IMR-90 (cell line): Measurements from ENCODE around the gene CROCC2. TPM values are rescaled to one million over a fixed set of nuclear protein-coding genes. Genes with fewer than 3 reads are reported as not detected.
A peak's percentile ranks its signal among the peaks of the same experiment; 100 is the strongest.

Experiments used
- ATAC-seq: fragments of 200-7000 bp; cut with Tn5 transposase; 2 replicates; pipeline ENCODE4 v1.9.1; 2020; ENCODE audit warnings: low read depth, mild to moderate bottlenecking, moderate library complexity
- BruUV-seq: library from RNA; stranded (reverse); fragments of 400-500 nt; replicated peaks from 2 replicates; lab custom pipeline; 2021; lab: Mats Ljungman, UMichigan
- CTCF ChIA-PET: fragments of 300-600 bp; formaldehyde crosslinking; extraction: SDS; loops from one replicate; lab custom pipeline; 2021; ENCODE audit warnings: antibody characterized with exemption; lab: Yijun Ruan, JAX
- POLR2A ChIA-PET: fragments of 300-600 bp; sonication (Branson Sonifier 250); formaldehyde crosslinking; loops from one replicate; lab custom pipeline; 2022; ENCODE audit warnings: antibody characterized with exemption; ENCODE audit not compliant: unreplicated experiment; lab: Charles Lee
- DNase-seq: peaks from one replicate; pipeline ENCODE4 v3.0.0; 2013
- H2AFZ ChIP-seq: replicated peaks from 2 replicates; pipeline ENCODE3; 2013; ENCODE audit warnings: low read length, mild to moderate bottlenecking; ENCODE audit not compliant: poor library complexity
- H2AK5ac ChIP-seq: 2 replicates; pipeline ENCODE4 v1.6.1; 2013; ENCODE audit warnings: low read depth, low read length, inconsistent platforms
- H2AK9ac ChIP-seq: replicated peaks from 2 replicates; pipeline ENCODE3; 2013; ENCODE audit warnings: mild to moderate bottlenecking, low read depth, low read length, moderate library complexity; ENCODE audit not compliant: poor library complexity
- H2BK120ac ChIP-seq: 2 replicates; pipeline ENCODE4 v1.6.1; 2013; ENCODE audit warnings: low read depth, low read length, inconsistent platforms
- H2BK15ac ChIP-seq: 3 replicates; pipeline ENCODE4 v1.6.1; 2013; ENCODE audit warnings: low read depth, low read length, inconsistent platforms
- H2BK20ac ChIP-seq: 2 replicates; pipeline ENCODE4 v1.6.1; 2013; ENCODE audit warnings: low read depth, mild to moderate bottlenecking, inconsistent platforms, low read length, moderate library complexity
- H2BK5ac ChIP-seq: 2 replicates; pipeline ENCODE4 v1.6.1; 2013; ENCODE audit warnings: mild to moderate bottlenecking, low read depth, low read length, inconsistent platforms; ENCODE audit not compliant: poor library complexity, severe bottlenecking
- H3K14ac ChIP-seq: replicated peaks from 2 replicates; pipeline ENCODE4 v1.6.1; 2013; ENCODE audit warnings: low read depth, low read length, inconsistent platforms
- H3K18ac ChIP-seq: 2 replicates; pipeline ENCODE4 v1.6.1; 2013; ENCODE audit warnings: low read depth, low read length, control low read depth
- H3K23ac ChIP-seq: 2 replicates; pipeline ENCODE4 v1.6.1; 2013; ENCODE audit warnings: low read depth, low read length, inconsistent platforms
- H3K27ac ChIP-seq: 2 replicates; pipeline ENCODE4 v1.5.1; 2013; ENCODE audit warnings: mild to moderate bottlenecking, control low read depth, low read length; ENCODE audit not compliant: insufficient read depth
- H3K27me3 ChIP-seq: 2 replicates; pipeline ENCODE4 v1.6.1; 2013; ENCODE audit warnings: low read length; ENCODE audit not compliant: control insufficient read depth, insufficient read depth
- H3K36me3 ChIP-seq: 2 replicates; pipeline ENCODE4 v1.6.1; 2013; ENCODE audit warnings: low read length, mixed read lengths; ENCODE audit not compliant: control insufficient read depth, insufficient read depth
- H3K4ac ChIP-seq: 2 replicates; pipeline ENCODE4 v1.6.1; 2013; ENCODE audit warnings: low read depth, low read length, inconsistent platforms
- H3K4me1 ChIP-seq: 2 replicates; pipeline ENCODE4 v1.6.1; 2013; ENCODE audit warnings: low read length, mixed read lengths; ENCODE audit not compliant: control insufficient read depth, insufficient read depth
- H3K4me2 ChIP-seq: 2 replicates; pipeline ENCODE4 v1.6.1; 2013; ENCODE audit warnings: low read depth, mild to moderate bottlenecking, control low read depth, low read length, moderate library complexity
- H3K4me3 ChIP-seq: 2 replicates; pipeline ENCODE4 v1.5.1; 2013; ENCODE audit warnings: low read depth, mild to moderate bottlenecking, control low read depth, low read length, moderate library complexity; ENCODE audit not compliant: insufficient read depth
- H3K56ac ChIP-seq: 2 replicates; pipeline ENCODE4 v1.6.1; 2013; ENCODE audit warnings: low read length, inconsistent platforms; ENCODE audit not compliant: insufficient read depth; ENCODE audit errors: extremely low read depth
- H3K79me1 ChIP-seq, 2 experiments: 2 replicates each; pipeline ENCODE4 v1.6.1; 2013; ENCODE audit warnings: low read length in 2 of 2, inconsistent platforms in 1 of 2, low read depth in 1 of 2
- H3K9ac ChIP-seq: 2 replicates; pipeline ENCODE4 v1.6.1; 2013; ENCODE audit warnings: low read depth, low read length, control low read depth
- H3K9me1 ChIP-seq: 2 replicates; pipeline ENCODE4 v1.6.1; 2013; ENCODE audit warnings: low read length, inconsistent platforms; ENCODE audit not compliant: insufficient read depth
- H3K9me3 ChIP-seq: 2 replicates; pipeline ENCODE4 v1.6.1; 2013; ENCODE audit warnings: low read length; ENCODE audit not compliant: control insufficient read depth, insufficient read depth
- H4K20me1 ChIP-seq: 2 replicates; pipeline ENCODE4 v1.6.1; 2013; ENCODE audit warnings: low read length, inconsistent platforms; ENCODE audit not compliant: insufficient read depth
- H4K5ac ChIP-seq: 2 replicates; pipeline ENCODE4 v1.6.1; 2013; ENCODE audit warnings: mild to moderate bottlenecking, low read depth, low read length, control low read depth
- H4K8ac ChIP-seq, 2 experiments: 2 replicates each; pipeline ENCODE4 v1.6.1; 2013; ENCODE audit warnings: low read depth in 2 of 2, low read length in 2 of 2, control low read depth in 1 of 2, inconsistent platforms in 1 of 2
- H4K91ac ChIP-seq: 2 replicates; pipeline ENCODE4 v1.6.1; 2013; ENCODE audit warnings: low read depth, low read length, inconsistent platforms; ENCODE audit not compliant: insufficient read depth
- BHLHE40 ChIP-seq: fragments of 150-350 bp; IDR thresholded peaks from 2 replicates; pipeline ENCODE4 v1.6.1; 2016; ENCODE audit warnings: mild to moderate bottlenecking, low read depth, low read length
- FOS ChIP-seq: fragments of 150-350 bp; IDR thresholded peaks from 2 replicates; pipeline ENCODE4 v1.6.1; 2016; ENCODE audit warnings: low read depth, low read length
- MAFK ChIP-seq: IDR thresholded peaks from 2 replicates; pipeline ENCODE4 v1.6.1; 2012; ENCODE audit warnings: low read depth, low read length, improper control_type of control experiment
- MXI1 ChIP-seq: IDR thresholded peaks from 2 replicates; pipeline ENCODE4 v1.6.1; 2012; ENCODE audit warnings: low read depth, mild to moderate bottlenecking, low read length, moderate library complexity, borderline replicate concordance
- NFE2L2 ChIP-seq: fragments of 150-350 bp; IDR thresholded peaks from 2 replicates; pipeline ENCODE4 v1.6.1; 2016; ENCODE audit warnings: low read depth, mild to moderate bottlenecking, low read length
- RAD21 ChIP-seq: IDR thresholded peaks from 2 replicates; pipeline ENCODE4 v1.6.1; 2012; ENCODE audit warnings: low read length, improper control_type of control experiment
- RCOR1 ChIP-seq: IDR thresholded peaks from 2 replicates; pipeline ENCODE4 v1.6.1; 2012; ENCODE audit warnings: mild to moderate bottlenecking, low read length, improper control_type of control experiment; ENCODE audit not compliant: insufficient replicate concordance
- RFX5 ChIP-seq: IDR thresholded peaks from 2 replicates; pipeline ENCODE4 v1.8.0; 2012; ENCODE audit warnings: low read depth, mild to moderate bottlenecking, low read length, moderate library complexity
- WGBS, 2 experiments: methylation state at CpG; one replicate each; pipeline versions ENCODE4 v1.1.5 to v1.1.7; 2013; ENCODE audit warnings: missing lambda C conversion rate in 2 of 2; ENCODE audit not compliant: insufficient read length in 1 of 2; ENCODE audit errors: extremely low coverage in 2 of 2; 5-methylcytosine and 5-hydroxymethylcytosine counted together
- dilution Hi-C: fragments of 300-500 bp; cut with HindIII; formaldehyde crosslinking; loops from one replicate; pipeline ENCODE4 v1.14.3; 2018; ENCODE audit warnings: low sequenced_read_pairs; ENCODE audit not compliant: unreplicated experiment
- in situ Hi-C: fragments of 300-500 bp; cut with MboI; formaldehyde crosslinking; loops from 3 replicates; pipeline ENCODE4 v1.14.3; 2019; ENCODE audit warnings: low sequenced_read_pairs, inconsistent platforms, mixed read lengths
- intact Hi-C: fragments of 100-400 bp; cut with micrococcal nuclease; formaldehyde crosslinking; loops from 2 replicates; pipeline ENCODE4 v1.10.0; 2022
- polyA plus RNA-seq, 3 experiments: library from polyadenylated mRNA; depleted of rRNA; stranded (reverse); fragments of >200 nt; gene quantifications; 2 replicates each; pipeline ENCODE4 v1.2.3, GENCODE V29; 2012; ENCODE audit warnings: low replicate concordance in 1 of 3
- total RNA-seq: library from RNA; depleted of rRNA; stranded (reverse); fragments of >200 nt; gene quantifications from 2 replicates; pipeline ENCODE4 v1.2.3, GENCODE V29; 2012
- TF ChIP-seq, protein P1 (sequence below): fragments of 150-350 bp; IDR thresholded peaks from 2 replicates; pipeline ENCODE4 v1.6.1; 2017; ENCODE audit warnings: mild to moderate bottlenecking, antibody characterized with exemption, low read length, low read depth

Gene CROCC2
- total and polyA plus RNA-seq, 2 of the 4 experiments (the other 2 are of a cell fraction): not detected

DNA sequence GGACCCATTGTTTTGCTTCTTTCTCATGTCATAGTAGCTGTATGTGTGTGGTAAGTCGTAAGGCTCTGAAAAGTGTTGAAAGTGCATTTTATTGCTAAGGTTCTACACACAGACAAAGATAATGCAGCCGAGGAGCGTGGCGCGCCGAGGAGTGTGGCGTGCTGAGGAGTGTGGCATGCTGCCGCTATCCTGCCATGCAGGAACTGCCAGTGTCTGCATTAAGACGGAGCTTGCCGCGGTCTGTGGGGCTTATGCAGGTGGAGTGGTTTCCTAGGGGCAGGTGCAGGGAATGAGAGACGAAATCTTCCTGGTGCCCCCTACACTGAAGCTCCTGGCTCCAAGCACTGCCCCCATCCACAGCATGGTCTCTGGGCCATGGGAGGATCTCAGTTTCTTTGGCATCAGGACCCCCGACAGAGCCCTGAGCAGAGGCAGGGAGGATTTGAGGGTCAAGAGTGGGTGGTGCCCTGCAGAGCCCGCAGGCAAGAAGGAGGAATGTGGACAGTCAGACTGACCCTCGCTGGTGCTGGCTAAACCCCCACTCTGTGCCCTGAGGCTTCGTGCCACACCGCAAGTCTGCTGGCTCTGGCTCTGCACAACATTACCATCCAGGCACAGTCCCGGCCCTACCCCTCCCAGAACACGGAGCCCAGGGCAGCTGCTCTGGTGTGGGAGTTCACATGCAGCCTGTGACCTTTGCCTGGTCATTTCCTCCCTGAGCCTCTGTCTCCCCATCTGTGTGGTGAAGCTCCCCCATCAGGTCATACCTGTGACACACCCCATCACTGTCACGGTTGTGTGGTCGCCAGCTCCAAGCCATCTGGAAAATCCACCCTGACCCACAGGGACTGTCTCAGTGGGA is 95.5 kb downstream of the CROCC2 start:
- Histone ChIP-seq H4K5ac (no peak overlapping the region), H3K27ac (no peak overlapping the region), H3K4ac (no peak overlapping the region), H3K14ac (no peak overlapping the region), H3K56ac (no peak overlapping the region), H3K36me3 (peaks cover 36% of the 10 kb centered on the region), H3K79me1 (no peaks in the 10 kb centered on the region; a peak in 1 of 4 replicates), H2AFZ (peak overlapping the region; percentile 23), H2AK5ac (no peak overlapping the region), H3K23ac (no peak overlapping the region), H3K9me3 (peaks cover 18% of the 10 kb centered on the region), H2BK20ac (no peak overlapping the region), H3K4me1 (peaks cover 13% of the 10 kb centered on the region; the same call in 1 of the 2 replicates), H4K20me1 (no peaks in the 10 kb centered on the region), H3K27me3 (no peaks in the 10 kb centered on the region), H3K18ac (no peak overlapping the region), H2BK5ac (no peak overlapping the region), H4K91ac (no peak overlapping the region), H2BK120ac (no peak overlapping the region), H3K9me1 (no peaks in the 10 kb centered on the region), H3K4me2 (no peak overlapping the region), H2BK15ac (no peak overlapping the region), H3K9ac (no peak overlapping the region), H3K4me3 (no peak overlapping the region), H4K8ac (no peak overlapping the region), H2AK9ac (peak overlapping the region; percentile 56)
- DNase-seq (no peak), ATAC-seq (no peak)
- WGBS, 2 experiments: 88% methylated on average over 7 of the region's 21 CpGs; no CpG with 5 or more reads in 1 of the 2 experiments
- no peak for TF ChIP-seq RAD21
- no peak for TF ChIP-seq RFX5
- TF ChIP-seq RCOR1: no peak
- no peak for TF ChIP-seq MXI1
- no peak for TF ChIP-seq FOS
- TF ChIP-seq, protein P1, sequence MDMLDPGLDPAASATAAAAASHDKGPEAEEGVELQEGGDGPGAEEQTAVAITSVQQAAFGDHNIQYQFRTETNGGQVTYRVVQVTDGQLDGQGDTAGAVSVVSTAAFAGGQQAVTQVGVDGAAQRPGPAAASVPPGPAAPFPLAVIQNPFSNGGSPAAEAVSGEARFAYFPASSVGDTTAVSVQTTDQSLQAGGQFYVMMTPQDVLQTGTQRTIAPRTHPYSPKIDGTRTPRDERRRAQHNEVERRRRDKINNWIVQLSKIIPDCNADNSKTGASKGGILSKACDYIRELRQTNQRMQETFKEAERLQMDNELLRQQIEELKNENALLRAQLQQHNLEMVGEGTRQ: no peak
- no peak for TF ChIP-seq BHLHE40
- no peak for TF ChIP-seq NFE2L2
- TF ChIP-seq MAFK: no peak
- ChIA-PET POLR2A (no interaction called here), CTCF (interaction anchor here (0.6 to 0.7 kb wide), 2 partner anchors 11 kb away, joined by 3 to 9 read pairs; no protein-coding TSS in a partner anchor)
- intact Hi-C loops: no loop called here
- BruUV-seq: no TSS peak
- dilution Hi-C loops: no loop called here
- in situ Hi-C loops: no loop called here
